Mucosa of gallbladder (tissue), 1 donor: ENCODE measurements around the gene TUBE1. TPM values are rescaled to one million over a fixed set of nuclear protein-coding genes. Genes with fewer than 3 reads are reported as not detected.
"Not testable (repeated sequence)": the region's sequence is repeated elsewhere in the genome, so short reads cannot be mapped to it uniquely, and the experiment has no call there.

ENCODE experiments used
- DNase-seq: peaks from one replicate; pipeline ENCODE4 v3.0.0-alpha.2; 2020; ENCODE audit warnings: low spot score
- total RNA-seq: library from RNA; stranded (reverse); gene quantifications from one replicate; pipeline ENCODE4 v1.2.1, GENCODE V29; 2021
- donor health status: DM: no; HTN: no; CAD: no.

Gene TUBE1
- total RNA-seq = 24.7 TPM

- DNase-seq = peak; percentile 96
These were observed at the start of gene TUBE1, which contains the start of gene FAM229B for GRCh38 chr6:112087136-112087911. Gene TUBE1 (minus strand): TSS chr6:112087482. CDS start chr6:112087434, 48 bp downstream. Gene FAM229B (plus strand): TSS chr6:112087591. CDS start chr6:112099284, 11,693 bp downstream.

GRCh38 chr6:112130878-112131277, 43.6 kb upstream of the TUBE1 start:
- DNase-seq = no peak

GRCh38 chr6:112128208-112128607, 40.9 kb upstream of the TUBE1 start:
- DNase-seq = no peak

- DNase-seq = no peak
These were observed 36.7 kb upstream of the TUBE1 start for GRCh38 chr6:112123982-112124381.

GRCh38 chr6:112122756-112123155, 35.5 kb upstream of the TUBE1 start:
- DNase-seq = no peak

- DNase-seq = no peak
These were observed 30.8 kb upstream of the TUBE1 start for GRCh38 chr6:112118034-112118433.

- no peak for DNase-seq
These were observed 30.3 kb upstream of the TUBE1 start for GRCh38 chr6:112117554-112117953.

GRCh38 chr6:112116221-112116620, 28.9 kb upstream of the TUBE1 start:
- DNase-seq = no peak

- no peak for DNase-seq
These were observed 27.4 kb upstream of the TUBE1 start for GRCh38 chr6:112114577-112115223.

- no peak for DNase-seq
These were observed 26.6 kb upstream of the TUBE1 start for GRCh38 chr6:112113918-112114317.

GRCh38 chr6:112113431-112113830, 26.1 kb upstream of the TUBE1 start:
- DNase-seq = no peak

- DNase-seq = no peak
These were observed 22.0 kb upstream of the TUBE1 start for GRCh38 chr6:112109262-112109661.

GRCh38 chr6:112106562-112106961, 19.3 kb upstream of the TUBE1 start:
- no peak for DNase-seq

- not testable (repeated sequence) for DNase-seq
These were observed 18.7 kb upstream of the TUBE1 start for GRCh38 chr6:112106026-112106425.

- DNase-seq = no peak
These were observed 13.3 kb upstream of the TUBE1 start for GRCh38 chr6:112100561-112100960.

GRCh38 chr6:112096901-112097300, 9.6 kb upstream of the TUBE1 start:
- DNase-seq = no peak

GRCh38 chr6:112087916-112088315, 634 bp upstream of the TUBE1 start:
- DNase-seq = no peak

- no peak for DNase-seq
These were observed 542 bp downstream of the TUBE1 start for GRCh38 chr6:112086744-112087135.

GRCh38 chr6:112085286-112086065, 1.8 kb downstream of the TUBE1 start:
- no peak for DNase-seq

- DNase-seq = no peak
These were observed 5.7 kb downstream of the TUBE1 start for GRCh38 chr6:112081569-112081968.

- DNase-seq = no peak
These were observed 20.7 kb downstream of the TUBE1 start for GRCh38 chr6:112066606-112067005.

- DNase-seq = no peak
These were observed 21.8 kb downstream of the TUBE1 start for GRCh38 chr6:112065426-112065986.
